ENCODE results near the gene NT5M. TPM values are rescaled to one million over a fixed set of nuclear protein-coding genes. Genes with fewer than 3 reads are reported as not detected.

NT5M gene
- total and polyA plus RNA-seq, 9 of the 15 experiments (the other 6 are each of a cell fraction or from before 2014, with no cell fraction given): 0.24 to 10.1 (median 3.4) TPM

DNA sequence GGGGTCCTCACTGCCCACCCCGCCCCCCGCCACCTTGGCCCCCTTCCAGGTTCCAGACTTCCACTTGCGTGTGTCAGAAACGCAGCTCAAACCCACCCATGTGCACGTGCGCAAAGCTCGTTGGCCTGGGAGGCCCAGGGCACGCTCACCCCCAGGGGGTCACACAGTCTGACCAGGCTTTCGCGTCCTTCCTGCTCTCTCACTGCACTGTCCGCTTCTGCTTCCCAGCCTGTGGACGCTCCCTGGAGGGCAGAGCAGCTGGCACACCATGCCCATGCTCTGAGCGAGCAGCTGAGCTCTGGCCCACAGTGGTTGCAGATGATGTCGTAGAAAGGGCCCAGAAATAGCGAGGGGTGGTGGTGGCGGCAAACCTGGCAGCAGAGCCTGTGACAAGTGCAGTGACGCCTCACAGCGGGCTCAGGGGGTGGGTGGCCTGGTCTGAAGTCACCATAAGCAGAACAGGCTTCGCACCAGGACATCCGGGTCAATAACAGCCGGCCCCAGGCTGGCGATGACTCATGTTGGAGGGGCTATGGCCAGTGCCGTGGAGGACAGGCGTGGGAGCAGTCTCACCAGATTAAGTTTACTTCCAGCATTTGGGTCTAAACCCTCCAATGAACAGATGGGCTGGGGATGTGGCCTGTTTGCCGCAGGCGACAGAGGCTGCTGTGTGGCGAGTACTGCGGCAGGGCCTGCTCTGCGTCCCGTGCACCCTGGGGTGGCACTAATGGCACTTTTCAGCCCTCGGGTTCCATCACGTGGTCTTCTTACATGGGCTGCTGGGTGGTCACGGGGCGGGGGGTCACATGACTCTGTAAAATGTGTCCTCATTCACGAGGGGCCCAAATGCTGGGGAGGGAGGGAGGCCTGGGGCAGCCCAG lies 49.0 kb downstream of the NT5M start (continued):
- TF ChIP-seq, protein P1, sequence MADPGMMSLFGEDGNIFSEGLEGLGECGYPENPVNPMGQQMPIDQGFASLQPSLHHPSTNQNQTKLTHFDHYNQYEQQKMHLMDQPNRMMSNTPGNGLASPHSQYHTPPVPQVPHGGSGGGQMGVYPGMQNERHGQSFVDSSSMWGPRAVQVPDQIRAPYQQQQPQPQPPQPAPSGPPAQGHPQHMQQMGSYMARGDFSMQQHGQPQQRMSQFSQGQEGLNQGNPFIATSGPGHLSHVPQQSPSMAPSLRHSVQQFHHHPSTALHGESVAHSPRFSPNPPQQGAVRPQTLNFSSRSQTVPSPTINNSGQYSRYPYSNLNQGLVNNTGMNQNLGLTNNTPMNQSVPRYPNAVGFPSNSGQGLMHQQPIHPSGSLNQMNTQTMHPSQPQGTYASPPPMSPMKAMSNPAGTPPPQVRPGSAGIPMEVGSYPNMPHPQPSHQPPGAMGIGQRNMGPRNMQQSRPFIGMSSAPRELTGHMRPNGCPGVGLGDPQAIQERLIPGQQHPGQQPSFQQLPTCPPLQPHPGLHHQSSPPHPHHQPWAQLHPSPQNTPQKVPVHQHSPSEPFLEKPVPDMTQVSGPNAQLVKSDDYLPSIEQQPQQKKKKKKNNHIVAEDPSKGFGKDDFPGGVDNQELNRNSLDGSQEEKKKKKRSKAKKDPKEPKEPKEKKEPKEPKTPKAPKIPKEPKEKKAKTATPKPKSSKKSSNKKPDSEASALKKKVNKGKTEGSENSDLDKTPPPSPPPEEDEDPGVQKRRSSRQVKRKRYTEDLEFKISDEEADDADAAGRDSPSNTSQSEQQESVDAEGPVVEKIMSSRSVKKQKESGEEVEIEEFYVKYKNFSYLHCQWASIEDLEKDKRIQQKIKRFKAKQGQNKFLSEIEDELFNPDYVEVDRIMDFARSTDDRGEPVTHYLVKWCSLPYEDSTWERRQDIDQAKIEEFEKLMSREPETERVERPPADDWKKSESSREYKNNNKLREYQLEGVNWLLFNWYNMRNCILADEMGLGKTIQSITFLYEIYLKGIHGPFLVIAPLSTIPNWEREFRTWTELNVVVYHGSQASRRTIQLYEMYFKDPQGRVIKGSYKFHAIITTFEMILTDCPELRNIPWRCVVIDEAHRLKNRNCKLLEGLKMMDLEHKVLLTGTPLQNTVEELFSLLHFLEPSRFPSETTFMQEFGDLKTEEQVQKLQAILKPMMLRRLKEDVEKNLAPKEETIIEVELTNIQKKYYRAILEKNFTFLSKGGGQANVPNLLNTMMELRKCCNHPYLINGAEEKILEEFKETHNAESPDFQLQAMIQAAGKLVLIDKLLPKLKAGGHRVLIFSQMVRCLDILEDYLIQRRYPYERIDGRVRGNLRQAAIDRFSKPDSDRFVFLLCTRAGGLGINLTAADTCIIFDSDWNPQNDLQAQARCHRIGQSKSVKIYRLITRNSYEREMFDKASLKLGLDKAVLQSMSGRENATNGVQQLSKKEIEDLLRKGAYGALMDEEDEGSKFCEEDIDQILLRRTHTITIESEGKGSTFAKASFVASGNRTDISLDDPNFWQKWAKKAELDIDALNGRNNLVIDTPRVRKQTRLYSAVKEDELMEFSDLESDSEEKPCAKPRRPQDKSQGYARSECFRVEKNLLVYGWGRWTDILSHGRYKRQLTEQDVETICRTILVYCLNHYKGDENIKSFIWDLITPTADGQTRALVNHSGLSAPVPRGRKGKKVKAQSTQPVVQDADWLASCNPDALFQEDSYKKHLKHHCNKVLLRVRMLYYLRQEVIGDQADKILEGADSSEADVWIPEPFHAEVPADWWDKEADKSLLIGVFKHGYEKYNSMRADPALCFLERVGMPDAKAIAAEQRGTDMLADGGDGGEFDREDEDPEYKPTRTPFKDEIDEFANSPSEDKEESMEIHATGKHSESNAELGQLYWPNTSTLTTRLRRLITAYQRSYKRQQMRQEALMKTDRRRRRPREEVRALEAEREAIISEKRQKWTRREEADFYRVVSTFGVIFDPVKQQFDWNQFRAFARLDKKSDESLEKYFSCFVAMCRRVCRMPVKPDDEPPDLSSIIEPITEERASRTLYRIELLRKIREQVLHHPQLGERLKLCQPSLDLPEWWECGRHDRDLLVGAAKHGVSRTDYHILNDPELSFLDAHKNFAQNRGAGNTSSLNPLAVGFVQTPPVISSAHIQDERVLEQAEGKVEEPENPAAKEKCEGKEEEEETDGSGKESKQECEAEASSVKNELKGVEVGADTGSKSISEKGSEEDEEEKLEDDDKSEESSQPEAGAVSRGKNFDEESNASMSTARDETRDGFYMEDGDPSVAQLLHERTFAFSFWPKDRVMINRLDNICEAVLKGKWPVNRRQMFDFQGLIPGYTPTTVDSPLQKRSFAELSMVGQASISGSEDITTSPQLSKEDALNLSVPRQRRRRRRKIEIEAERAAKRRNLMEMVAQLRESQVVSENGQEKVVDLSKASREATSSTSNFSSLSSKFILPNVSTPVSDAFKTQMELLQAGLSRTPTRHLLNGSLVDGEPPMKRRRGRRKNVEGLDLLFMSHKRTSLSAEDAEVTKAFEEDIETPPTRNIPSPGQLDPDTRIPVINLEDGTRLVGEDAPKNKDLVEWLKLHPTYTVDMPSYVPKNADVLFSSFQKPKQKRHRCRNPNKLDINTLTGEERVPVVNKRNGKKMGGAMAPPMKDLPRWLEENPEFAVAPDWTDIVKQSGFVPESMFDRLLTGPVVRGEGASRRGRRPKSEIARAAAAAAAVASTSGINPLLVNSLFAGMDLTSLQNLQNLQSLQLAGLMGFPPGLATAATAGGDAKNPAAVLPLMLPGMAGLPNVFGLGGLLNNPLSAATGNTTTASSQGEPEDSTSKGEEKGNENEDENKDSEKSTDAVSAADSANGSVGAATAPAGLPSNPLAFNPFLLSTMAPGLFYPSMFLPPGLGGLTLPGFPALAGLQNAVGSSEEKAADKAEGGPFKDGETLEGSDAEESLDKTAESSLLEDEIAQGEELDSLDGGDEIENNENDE (IDR thresholded peaks at IDR 0.05; ENCODE audit: low read depth, low read length): no peak
- TF ChIP-seq HIVEP1 (CRISPR knock-in tag; IDR thresholded peaks at IDR 0.05): no peak
- TF ChIP-seq YY1 (IDR thresholded peaks at IDR 0.05; ENCODE audit: borderline replicate concordance in 1 of 3, control insufficient read depth in 1 of 3, extremely low read depth in 1 of 3, insufficient read depth in 3 of 3, insufficient read length in 1 of 3, insufficient replicate concordance in 2 of 3, low read depth in 1 of 3, low read length in 2 of 3): peak in 1 of 3 experiments; percentile 22
- TF ChIP-seq DIDO1 (tag; IDR thresholded peaks at IDR 0.05; ENCODE audit: low read depth): 0 out of 2 replicates have a peak, but pooled peaks have one; percentile 18
- TF ChIP-seq ZNF121 (CRISPR knock-in tag; conservative IDR thresholded peaks at IDR 0.05): no peak
- TF ChIP-seq ZNF436 (CRISPR knock-in tag; IDR thresholded peaks at IDR 0.05): no peak
- TF ChIP-seq, protein P2, sequence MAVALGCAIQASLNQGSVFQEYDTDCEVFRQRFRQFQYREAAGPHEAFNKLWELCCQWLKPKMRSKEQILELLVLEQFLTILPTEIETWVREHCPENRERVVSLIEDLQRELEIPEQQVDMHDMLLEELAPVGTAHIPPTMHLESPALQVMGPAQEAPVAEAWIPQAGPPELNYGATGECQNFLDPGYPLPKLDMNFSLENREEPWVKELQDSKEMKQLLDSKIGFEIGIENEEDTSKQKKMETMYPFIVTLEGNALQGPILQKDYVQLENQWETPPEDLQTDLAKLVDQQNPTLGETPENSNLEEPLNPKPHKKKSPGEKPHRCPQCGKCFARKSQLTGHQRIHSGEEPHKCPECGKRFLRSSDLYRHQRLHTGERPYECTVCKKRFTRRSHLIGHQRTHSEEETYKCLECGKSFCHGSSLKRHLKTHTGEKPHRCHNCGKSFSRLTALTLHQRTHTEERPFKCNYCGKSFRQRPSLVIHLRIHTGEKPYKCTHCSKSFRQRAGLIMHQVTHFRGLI (CRISPR knock-in tag; IDR thresholded peaks at IDR 0.05): no peak
- no peak for TF ChIP-seq ZNF408 (CRISPR knock-in tag; IDR thresholded peaks at IDR 0.05; ENCODE audit: low read depth)
- TF ChIP-seq MAFG (tag; conservative IDR thresholded peaks at IDR 0.05): no peak

All from K562 (cell line).